Measurements from ENCODE around the gene TRIM33. TPM values are rescaled to one million over a fixed set of nuclear protein-coding genes. Genes with fewer than 3 reads are reported as not detected.

Gene TRIM33
- total RNA-seq, 1 experiment from 2014 or later = 38.7 TPM

GRCh38 chr1:114458237-114458777 lies 52.7 kb downstream of the TRIM33 start:
- no peak overlapping the region for H3K4me3 ChIP-seq
- H3K9me2 ChIP-seq (ENCODE audit: insufficient read depth) = no peaks in the 10 kb centered on the region
- ChIA-PET POLR2A (ENCODE audit: unreplicated experiment) (no interaction called here), CTCF (no interaction called here)
- no peak overlapping the region for H3K4me2 ChIP-seq
- TF ChIP-seq, protein P1, sequence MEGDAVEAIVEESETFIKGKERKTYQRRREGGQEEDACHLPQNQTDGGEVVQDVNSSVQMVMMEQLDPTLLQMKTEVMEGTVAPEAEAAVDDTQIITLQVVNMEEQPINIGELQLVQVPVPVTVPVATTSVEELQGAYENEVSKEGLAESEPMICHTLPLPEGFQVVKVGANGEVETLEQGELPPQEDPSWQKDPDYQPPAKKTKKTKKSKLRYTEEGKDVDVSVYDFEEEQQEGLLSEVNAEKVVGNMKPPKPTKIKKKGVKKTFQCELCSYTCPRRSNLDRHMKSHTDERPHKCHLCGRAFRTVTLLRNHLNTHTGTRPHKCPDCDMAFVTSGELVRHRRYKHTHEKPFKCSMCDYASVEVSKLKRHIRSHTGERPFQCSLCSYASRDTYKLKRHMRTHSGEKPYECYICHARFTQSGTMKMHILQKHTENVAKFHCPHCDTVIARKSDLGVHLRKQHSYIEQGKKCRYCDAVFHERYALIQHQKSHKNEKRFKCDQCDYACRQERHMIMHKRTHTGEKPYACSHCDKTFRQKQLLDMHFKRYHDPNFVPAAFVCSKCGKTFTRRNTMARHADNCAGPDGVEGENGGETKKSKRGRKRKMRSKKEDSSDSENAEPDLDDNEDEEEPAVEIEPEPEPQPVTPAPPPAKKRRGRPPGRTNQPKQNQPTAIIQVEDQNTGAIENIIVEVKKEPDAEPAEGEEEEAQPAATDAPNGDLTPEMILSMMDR (conservative IDR thresholded peaks at IDR 0.05) = no peak
- TF ChIP-seq EZH2 (IDR thresholded peaks at IDR 0.05; ENCODE audit: low read depth) = no peak
- peaks cover 36% of the 10 kb centered on the region for H3K79me2 ChIP-seq (ENCODE audit: low read depth)
- peaks cover 73% of the 10 kb centered on the region for H3K36me3 ChIP-seq (ENCODE audit: low read depth)
- DNase-seq = peak; percentile 5 to 68
- BruUV-seq (replicated peaks) = no TSS peak
- peaks cover 8% of the 10 kb centered on the region; the same call in 1 of the 2 replicates for H3K4me1 ChIP-seq (replicated peaks; ENCODE audit: insufficient read depth)
- peaks cover 35% of the 10 kb centered on the region for H3F3A ChIP-seq (ENCODE audit: insufficient read depth, low read depth)
- no peaks in the 10 kb centered on the region; the same call in 1 of the 2 replicates for H4K20me1 ChIP-seq (ENCODE audit: insufficient read depth)
- intact Hi-C loops (cut with micrococcal nuclease; ENCODE audit: unreplicated experiment) = no loop called here
- no peaks in the 10 kb centered on the region for H3K27me3 ChIP-seq (ENCODE audit: insufficient read depth, low read depth)
- peak overlapping the region; percentile 26 for H3K27ac ChIP-seq
- H2AFZ ChIP-seq = no peak overlapping the region
- H3K9me3 ChIP-seq (ENCODE audit: insufficient read depth, low read depth) = peaks cover 42% of the 10 kb centered on the region

- intact Hi-C loops (cut with micrococcal nuclease; ENCODE audit: unreplicated experiment) = no loop called here
- H4K20me1 ChIP-seq (ENCODE audit: insufficient read depth) = no peaks in the 10 kb centered on the region; the same call in 1 of the 2 replicates
- no peak overlapping the region for H3K4me3 ChIP-seq
- CTCF ChIA-PET = no interaction called here
- H3K27ac ChIP-seq = peak overlapping the region; percentile 26
- peaks cover 8% of the 10 kb centered on the region; the same call in 1 of the 2 replicates for H3K4me1 ChIP-seq (replicated peaks; ENCODE audit: insufficient read depth)
- peaks cover 42% of the 10 kb centered on the region for H3K9me3 ChIP-seq (ENCODE audit: insufficient read depth, low read depth)
- no peak overlapping the region for H2AFZ ChIP-seq
- POLR2A ChIA-PET (ENCODE audit: unreplicated experiment) = no interaction called here
- H3K9me2 ChIP-seq (ENCODE audit: insufficient read depth) = no peaks in the 10 kb centered on the region
- H3K4me2 ChIP-seq = no peak overlapping the region
- no peak for DNase-seq
- peaks cover 35% of the 10 kb centered on the region for H3K79me2 ChIP-seq (ENCODE audit: low read depth)
- peaks cover 35% of the 10 kb centered on the region for H3F3A ChIP-seq (ENCODE audit: insufficient read depth, low read depth)
- no TSS peak for BruUV-seq (replicated peaks)
- no peaks in the 10 kb centered on the region for H3K27me3 ChIP-seq (ENCODE audit: insufficient read depth, low read depth)
- peaks cover 67% of the 10 kb centered on the region for H3K36me3 ChIP-seq (ENCODE audit: low read depth)
- TF ChIP-seq EZH2 (IDR thresholded peaks at IDR 0.05; ENCODE audit: low read depth) = no peak
- TF ChIP-seq, protein P1 (conservative IDR thresholded peaks at IDR 0.05) = no peak
These were observed 53.2 kb downstream of the TRIM33 start for GRCh38 chr1:114457675-114458236.

DNA sequence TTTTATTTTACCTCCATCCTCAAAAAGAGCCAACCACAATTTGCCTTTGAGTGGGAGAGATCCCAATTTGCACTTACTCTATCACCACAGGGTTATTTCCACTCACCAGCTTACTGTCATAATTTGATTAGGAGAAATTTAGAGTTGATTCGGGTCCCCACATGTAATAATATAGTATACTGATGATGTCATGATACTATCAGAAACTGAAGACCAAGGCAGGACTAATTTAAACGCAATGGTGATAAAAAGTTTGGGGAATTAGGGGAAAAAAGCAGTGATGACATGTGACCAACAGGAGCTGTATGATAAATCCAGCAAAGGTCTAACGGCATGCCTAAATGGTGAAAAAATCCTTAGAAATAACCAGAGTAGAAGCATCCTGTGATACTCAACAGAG lies 54.4 kb downstream of the TRIM33 start:
- peaks cover 42% of the 10 kb centered on the region for H3K9me3 ChIP-seq (ENCODE audit: insufficient read depth, low read depth)
- intact Hi-C loops (cut with micrococcal nuclease; ENCODE audit: unreplicated experiment) = no loop called here
- peaks cover 33% of the 10 kb centered on the region for H3F3A ChIP-seq (ENCODE audit: insufficient read depth, low read depth)
- ChIA-PET POLR2A (ENCODE audit: unreplicated experiment) (no interaction called here), CTCF (interaction anchor here (0.6 kb wide), 1 partner anchor 181 kb away, joined by 6 read pairs; no protein-coding TSS in a partner anchor)
- H3K4me3 ChIP-seq = no peak overlapping the region
- H3K79me2 ChIP-seq (ENCODE audit: low read depth) = peaks cover 23% of the 10 kb centered on the region
- no peak overlapping the region for H3K27ac ChIP-seq
- H3K36me3 ChIP-seq (ENCODE audit: low read depth) = peaks cover 62% of the 10 kb centered on the region
- H3K9me2 ChIP-seq (ENCODE audit: insufficient read depth) = no peaks in the 10 kb centered on the region
- H2AFZ ChIP-seq = no peak overlapping the region
- no peak for TF ChIP-seq EZH2 (IDR thresholded peaks at IDR 0.05; ENCODE audit: low read depth)
- TF ChIP-seq, protein P1 (conservative IDR thresholded peaks at IDR 0.05) = no peak
- no peaks in the 10 kb centered on the region; the same call in 1 of the 2 replicates for H4K20me1 ChIP-seq (ENCODE audit: insufficient read depth)
- H3K27me3 ChIP-seq (ENCODE audit: insufficient read depth, low read depth) = no peaks in the 10 kb centered on the region
- no TSS peak for BruUV-seq (replicated peaks)
- H3K4me1 ChIP-seq (replicated peaks; ENCODE audit: insufficient read depth) = peaks cover 8% of the 10 kb centered on the region; the same call in 1 of the 2 replicates
- DNase-seq = no peak
- no peak overlapping the region for H3K4me2 ChIP-seq

All from PC-9 (cell line).